ENCODE results near the gene LDLRAD4. TPM values are rescaled to one million over a fixed set of nuclear protein-coding genes. Genes with fewer than 3 reads are reported as not detected.

Gene LDLRAD4
- polyA plus RNA-seq, 1 experiment: not detected

DNA sequence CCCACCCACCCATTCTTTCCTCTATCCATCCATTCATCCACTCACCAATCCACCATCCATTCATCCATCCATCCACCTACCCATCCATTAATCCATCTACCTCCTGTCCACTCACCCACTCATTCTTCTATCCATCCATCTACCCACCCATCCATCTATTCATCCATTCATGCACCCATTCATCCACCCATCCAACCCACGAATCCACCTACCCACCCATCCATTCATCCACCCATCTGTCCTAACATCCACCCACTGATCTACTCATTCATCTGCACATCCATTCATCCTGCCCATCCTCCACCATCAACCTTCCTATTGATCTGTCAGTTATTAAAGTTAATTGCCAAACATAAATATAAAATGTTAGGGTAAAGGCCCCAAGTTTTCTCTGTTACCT lies 25.6 kb downstream of the LDLRAD4 start:
- ChIA-PET POLR2A (no interaction called here), CTCF (no interaction called here)
- Histone ChIP-seq H3K4me3 (ENCODE audit: low read depth, low read length) (no peak overlapping the region), H3K27ac (ENCODE audit: low read depth, low read length) (no peak overlapping the region), H3K27me3 (ENCODE audit: control insufficient read depth, insufficient read depth, low read length) (no peaks in the 10 kb centered on the region), H3K9me3 (ENCODE audit: control insufficient read depth, insufficient read depth, low read length) (no peaks in the 10 kb centered on the region)
- no peak for DNase-seq (ENCODE audit: low read depth, low spot score)
- TF ChIP-seq CTCF (IDR thresholded peaks at IDR 0.05; ENCODE audit: low read depth, low read length): no peak

GRCh38 chr18:13245481-13246000 lies 27.0 kb downstream of the LDLRAD4 start:
- POLR2A ChIA-PET: no interaction called here
- no peak for TF ChIP-seq CTCF (IDR thresholded peaks at IDR 0.05; ENCODE audit: low read depth, low read length)
- no peak overlapping the region for H3K4me3 ChIP-seq (ENCODE audit: low read depth, low read length)
- no peaks in the 10 kb centered on the region for H3K27me3 ChIP-seq (ENCODE audit: control insufficient read depth, insufficient read depth, low read length)
- no peaks in the 10 kb centered on the region for H3K9me3 ChIP-seq (ENCODE audit: control insufficient read depth, insufficient read depth, low read length)
- CTCF ChIA-PET: interaction anchor here (0.6 kb wide), 1 partner anchor 1094 kb away, joined by 3 read pairs; no protein-coding TSS in a partner anchor
- H3K27ac ChIP-seq (ENCODE audit: low read depth, low read length): no peak overlapping the region
- no peak for DNase-seq (ENCODE audit: low read depth, low spot score)

- TF ChIP-seq CTCF (IDR thresholded peaks at IDR 0.05; ENCODE audit: low read depth, low read length): no peak
- Histone ChIP-seq H3K4me3 (ENCODE audit: low read depth, low read length) (no peak overlapping the region), H3K27ac (ENCODE audit: low read depth, low read length) (no peak overlapping the region), H3K9me3 (ENCODE audit: control insufficient read depth, insufficient read depth, low read length) (no peaks in the 10 kb centered on the region), H3K27me3 (ENCODE audit: control insufficient read depth, insufficient read depth, low read length) (no peaks in the 10 kb centered on the region)
- POLR2A ChIA-PET: no interaction called here
- CTCF ChIA-PET: interaction anchor here (0.6 kb wide), 1 partner anchor 1094 kb away, joined by 3 read pairs; no protein-coding TSS in a partner anchor
- DNase-seq (ENCODE audit: low read depth, low spot score): no peak
Measured at GRCh38 chr18:13246121-13246520, 27.6 kb downstream of the LDLRAD4 start.

GRCh38 chr18:13246591-13246990 lies 28.0 kb downstream of the LDLRAD4 start:
- CTCF ChIA-PET: no interaction called here
- Histone ChIP-seq H3K27ac (ENCODE audit: low read depth, low read length) (no peak overlapping the region), H3K27me3 (ENCODE audit: control insufficient read depth, insufficient read depth, low read length) (no peaks in the 10 kb centered on the region), H3K9me3 (ENCODE audit: control insufficient read depth, insufficient read depth, low read length) (no peaks in the 10 kb centered on the region), H3K4me3 (ENCODE audit: low read depth, low read length) (no peak overlapping the region)
- no peak for TF ChIP-seq CTCF (IDR thresholded peaks at IDR 0.05; ENCODE audit: low read depth, low read length)
- no peak for DNase-seq (ENCODE audit: low read depth, low spot score)
- POLR2A ChIA-PET: no interaction called here

DNA sequence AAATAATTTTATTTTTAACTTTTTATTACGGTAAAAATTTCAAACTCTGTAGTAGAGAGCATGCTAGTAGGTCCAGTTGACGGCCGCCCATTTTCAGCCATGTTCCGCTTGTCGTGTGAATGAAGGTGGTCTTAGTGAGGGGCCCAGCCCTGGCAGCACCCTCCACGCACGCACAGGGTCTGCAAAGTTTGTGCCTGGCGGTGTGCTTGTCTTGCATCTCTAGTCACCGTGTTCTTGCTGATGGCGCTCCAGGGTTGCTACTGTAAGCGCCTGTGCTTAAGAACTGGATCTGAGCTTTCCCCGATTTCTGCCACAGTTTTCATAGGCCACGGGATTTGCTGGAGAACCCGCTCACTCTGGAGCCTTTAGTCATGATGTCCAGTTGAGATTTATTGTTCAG lies 28.9 kb downstream of the LDLRAD4 start:
- H3K27me3 ChIP-seq (ENCODE audit: control insufficient read depth, insufficient read depth, low read length): no peaks in the 10 kb centered on the region
- no peak overlapping the region for H3K27ac ChIP-seq (ENCODE audit: low read depth, low read length)
- no peak overlapping the region for H3K4me3 ChIP-seq (ENCODE audit: low read depth, low read length)
- CTCF ChIA-PET: no interaction called here
- TF ChIP-seq CTCF (IDR thresholded peaks at IDR 0.05; ENCODE audit: low read depth, low read length): no peak
- H3K9me3 ChIP-seq (ENCODE audit: control insufficient read depth, insufficient read depth, low read length): no peaks in the 10 kb centered on the region
- DNase-seq (ENCODE audit: low read depth, low spot score): no peak
- POLR2A ChIA-PET: no interaction called here
